CD14-positive monocyte (primary cell): ENCODE results near the gene RNU1-3. TPM values are rescaled to one million over a fixed set of nuclear protein-coding genes. Genes with fewer than 3 reads are reported as not detected.
"Not testable (repeated sequence)": the region's sequence is repeated elsewhere in the genome, so short reads cannot be mapped to it uniquely, and the experiment has no call there.

Experiments
- DNase-seq, 3 donors: peaks; one replicate each; pipeline ENCODE4 v3.0.0-alpha.2; 2011 to 2022
- H2AFZ ChIP-seq: 2 replicates; pipeline ENCODE4 v1.6.0; 2012; ENCODE audit warnings: mild to moderate bottlenecking, low read depth, low read length, inconsistent platforms; ENCODE audit not compliant: insufficient read depth, poor library complexity, severe bottlenecking
- H3K27ac ChIP-seq, 2 donors: 1 replicate in 1 of 2; 2 replicates in 1 of 2; pipeline ENCODE4 v1.5.1; 2012 to 2013; ENCODE audit warnings: low read length in 2 of 2, control low read depth in 1 of 2, inconsistent platforms in 1 of 2, low read depth in 1 of 2, mild to moderate bottlenecking in 1 of 2
- H3K27me3 ChIP-seq, 2 donors: one replicate each; pipeline versions ENCODE4 v1.6.0 to v1.6.1; 2011 to 2013; ENCODE audit warnings: low read length in 2 of 2; ENCODE audit not compliant: control insufficient read depth in 2 of 2, insufficient read depth in 2 of 2
- H3K36me3 ChIP-seq, 2 donors: replicated peaks in 1 of 2; 1 replicate in 1 of 2; 2 replicates in 1 of 2; pipeline versions ENCODE4 v1.5.1 to v1.6.1; 2012 to 2013; ENCODE audit warnings: low read length in 2 of 2, control low read depth in 1 of 2, inconsistent platforms in 1 of 2, mild to moderate bottlenecking in 1 of 2; ENCODE audit not compliant: insufficient read depth in 2 of 2, control insufficient read depth in 1 of 2
- H3K4me1 ChIP-seq, 2 donors: 1 replicate in 1 of 2; 2 replicates in 1 of 2; pipeline versions ENCODE4 v1.5.1 to v1.6.1; 2012 to 2013; ENCODE audit warnings: low read length in 2 of 2, control low read depth in 1 of 2, inconsistent platforms in 1 of 2, mild to moderate bottlenecking in 1 of 2, moderate library complexity in 1 of 2; ENCODE audit not compliant: insufficient read depth in 2 of 2, control insufficient read depth in 1 of 2
- H3K4me2 ChIP-seq: replicated peaks from 2 replicates; pipeline ENCODE3; 2012; ENCODE audit warnings: low read length, moderate library complexity, mild to moderate bottlenecking; ENCODE audit not compliant: poor library complexity, severe bottlenecking; ENCODE audit errors: extremely low read depth
- H3K4me3 ChIP-seq, 3 experiments: fragments of 200-600 bp in 1 of 3; sonication (generic) in 1 of 3; replicated peaks in 1 of 3; 1 replicate in 2 of 3; 2 replicates in 1 of 3; pipeline ENCODE4 v1.5.1; 2011 to 2013; ENCODE audit warnings: low read length in 3 of 3, mild to moderate bottlenecking in 3 of 3, control low read depth in 2 of 3, low read depth in 2 of 3, inconsistent platforms in 1 of 3, moderate library complexity in 1 of 3
- H3K79me2 ChIP-seq: 2 replicates; pipeline ENCODE4 v1.6.0; 2012; ENCODE audit warnings: mild to moderate bottlenecking, control low read depth, inconsistent platforms, low read length, moderate library complexity; ENCODE audit not compliant: insufficient read depth
- H3K9ac ChIP-seq: 2 replicates; pipeline ENCODE4 v1.6.0; 2017; ENCODE audit warnings: low read length, mild to moderate bottlenecking; ENCODE audit not compliant: insufficient read depth, poor library complexity, severe bottlenecking
- H3K9me3 ChIP-seq, 2 donors: replicated peaks in 1 of 2; 1 replicate in 1 of 2; 2 replicates in 1 of 2; pipeline versions ENCODE4 v1.5.1 to v1.6.1; 2012 to 2013; ENCODE audit warnings: low read length in 2 of 2, control low read depth in 1 of 2; ENCODE audit not compliant: control insufficient read depth in 1 of 2, insufficient read depth in 1 of 2
- H4K20me1 ChIP-seq: 2 replicates; pipeline ENCODE4 v1.6.0; 2012; ENCODE audit warnings: mild to moderate bottlenecking, low read length, control low read depth, moderate library complexity; ENCODE audit not compliant: insufficient read depth
- H3K27ac Mint-ChIP-seq, 7 donors: one replicate each; pipeline ENCODE4 v1.8.0; 2020; ENCODE audit warnings: mild to moderate bottlenecking in 7 of 7, mixed read lengths in 7 of 7, moderate library complexity in 6 of 7, inconsistent platforms in 2 of 7
- H3K27me3 Mint-ChIP-seq, 3 donors: one replicate each; pipeline ENCODE4 v1.8.0; 2021 to 2022; ENCODE audit warnings: low read depth in 3 of 3, mild to moderate bottlenecking in 3 of 3, mixed read lengths in 3 of 3, moderate library complexity in 3 of 3, inconsistent platforms in 1 of 3
- H3K36me3 Mint-ChIP-seq, 2 donors: one replicate each; pipeline ENCODE4 v1.8.0; 2020; ENCODE audit warnings: mixed read lengths in 2 of 2, inconsistent platforms in 1 of 2, mild to moderate bottlenecking in 1 of 2
- H3K4me1 Mint-ChIP-seq: one replicate; pipeline ENCODE4 v1.8.0; 2020; ENCODE audit warnings: mild to moderate bottlenecking, mixed read lengths
- H3K4me3 Mint-ChIP-seq, 2 donors: one replicate each; pipeline ENCODE4 v1.8.0; 2020; ENCODE audit warnings: mild to moderate bottlenecking in 2 of 2, mixed read lengths in 2 of 2, moderate library complexity in 1 of 2
- H3K9me3 Mint-ChIP-seq, 7 donors: one replicate each; pipeline ENCODE4 v1.8.0; 2020 to 2022; ENCODE audit warnings: mixed read lengths in 7 of 7, mild to moderate bottlenecking in 6 of 7, moderate library complexity in 6 of 7, inconsistent platforms in 2 of 7
- WGBS: methylation state at CpG from one replicate; pipeline ENCODE4 v1.1.5; 2013; ENCODE audit warnings: missing lambda C conversion rate; ENCODE audit not compliant: insufficient coverage; 5-methylcytosine and 5-hydroxymethylcytosine counted together
- intact Hi-C, 2 donors: fragments of 100-400 bp; cut with micrococcal nuclease; formaldehyde crosslinking; loops; one replicate each; pipeline versions ENCODE4 v1.15.0 to v1.15.1; 2023
- polyA plus RNA-seq, 3 donors: library from polyadenylated mRNA; depleted of rRNA in 1 of 3; unstranded in 2 of 3; stranded (reverse) in 1 of 3; fragments of 300-500 nt in 2 of 3; fragments of >200 nt in 1 of 3; fragmentation: Illumina TruSeq in 2 of 3; gene quantifications; 1 replicate in 2 of 3; 2 replicates in 1 of 3; pipeline ENCODE4 v1.2.3, GENCODE V29; 2012 to 2021

The RNU1-3 gene
- polyA plus RNA-seq, 3 donors, result not detected

DNA sequence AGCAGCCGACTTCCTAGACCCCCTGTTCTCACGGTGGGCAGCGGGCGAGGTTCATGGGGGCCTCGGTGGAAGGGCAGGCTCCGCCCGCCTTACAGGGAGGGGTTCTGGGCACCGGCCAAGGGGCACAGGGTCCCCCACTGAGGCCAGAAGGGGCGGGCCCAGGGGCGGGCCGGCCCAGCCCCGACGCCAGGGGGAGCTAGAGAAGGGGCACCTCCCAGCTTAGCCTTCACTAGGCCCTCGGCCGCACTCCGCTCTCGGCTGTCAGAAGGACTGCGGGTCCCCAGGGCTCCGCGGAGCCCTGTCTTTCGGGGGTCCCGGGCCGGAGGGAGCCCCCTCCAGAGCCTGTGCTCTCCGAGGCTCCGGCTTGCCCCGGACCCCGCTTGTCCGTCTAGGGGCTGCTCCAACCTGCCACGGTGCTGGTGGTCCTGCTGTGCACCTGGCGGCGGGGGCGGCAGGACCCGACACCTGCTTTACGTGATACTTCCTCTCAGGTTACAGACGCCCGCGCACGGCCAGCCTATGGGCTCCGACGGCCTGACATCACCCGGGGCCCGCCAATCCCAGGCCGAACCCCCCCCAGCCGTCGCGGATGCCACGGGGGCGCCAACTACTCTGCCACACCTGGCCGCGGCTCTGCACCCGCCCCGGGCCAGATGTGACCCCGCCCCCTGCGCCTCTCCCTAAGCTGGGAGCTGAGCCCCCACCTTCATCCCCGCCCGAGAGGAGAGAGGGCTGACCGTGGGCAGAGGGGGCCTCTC lies 33.6 kb upstream of the RNU1-3 start:
- H3K27ac ChIP-seq, H3K4me2 ChIP-seq, H3K27me3 ChIP-seq, H3K27ac Mint-ChIP-seq, DNase-seq, H3K4me3 Mint-ChIP-seq, H3K9me3 Mint-ChIP-seq, H3K79me2 ChIP-seq, H2AFZ ChIP-seq, H3K36me3 Mint-ChIP-seq, H3K4me1 ChIP-seq, H4K20me1 ChIP-seq, H3K9ac ChIP-seq, H3K4me3 ChIP-seq, H3K4me1 Mint-ChIP-seq, H3K9me3 ChIP-seq, H3K36me3 ChIP-seq, intact Hi-C loops: not testable (repeated sequence)
- peaks cover 4 to 15% (median 13%) of the 10 kb centered on the region in 3 donors for H3K27me3 Mint-ChIP-seq
- WGBS, result no CpG with 5 or more reads among the region's 57 CpGs

DNA sequence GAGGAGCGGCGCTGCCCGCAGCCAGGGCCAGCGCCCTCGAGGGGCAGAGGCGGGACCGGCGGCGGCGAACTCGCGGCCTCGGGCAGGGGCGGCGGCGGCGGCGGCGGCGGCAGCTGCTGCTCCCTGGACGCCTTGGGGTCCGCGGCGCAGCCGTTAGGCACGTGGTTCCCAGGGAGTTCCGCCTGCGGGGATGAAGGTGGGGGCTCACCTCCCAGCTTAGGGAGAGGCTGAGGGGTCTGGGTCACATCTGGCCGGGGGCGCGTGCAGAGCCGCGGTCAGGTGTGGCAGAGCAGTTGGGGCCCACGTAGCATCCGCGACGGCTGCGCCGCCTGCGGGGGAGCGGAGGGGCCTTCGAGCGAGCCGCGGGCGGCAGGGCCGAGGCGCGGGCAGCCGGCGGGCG lies 32.7 kb upstream of the RNU1-3 start:
- H3K36me3 Mint-ChIP-seq, intact Hi-C loops, H3K4me2 ChIP-seq, H3K4me1 ChIP-seq, H3K27ac Mint-ChIP-seq, H3K4me1 Mint-ChIP-seq, H2AFZ ChIP-seq, H3K36me3 ChIP-seq, H3K9ac ChIP-seq, H3K9me3 ChIP-seq, DNase-seq, H3K4me3 ChIP-seq, H3K9me3 Mint-ChIP-seq, H4K20me1 ChIP-seq, H3K27me3 ChIP-seq, H3K27ac ChIP-seq, H3K4me3 Mint-ChIP-seq, H3K79me2 ChIP-seq: not testable (repeated sequence)
- peaks cover 4 to 15% (median 13%) of the 10 kb centered on the region in 3 donors for H3K27me3 Mint-ChIP-seq
- WGBS, result 41% methylated on average over 28 of the region's 52 CpGs

DNA sequence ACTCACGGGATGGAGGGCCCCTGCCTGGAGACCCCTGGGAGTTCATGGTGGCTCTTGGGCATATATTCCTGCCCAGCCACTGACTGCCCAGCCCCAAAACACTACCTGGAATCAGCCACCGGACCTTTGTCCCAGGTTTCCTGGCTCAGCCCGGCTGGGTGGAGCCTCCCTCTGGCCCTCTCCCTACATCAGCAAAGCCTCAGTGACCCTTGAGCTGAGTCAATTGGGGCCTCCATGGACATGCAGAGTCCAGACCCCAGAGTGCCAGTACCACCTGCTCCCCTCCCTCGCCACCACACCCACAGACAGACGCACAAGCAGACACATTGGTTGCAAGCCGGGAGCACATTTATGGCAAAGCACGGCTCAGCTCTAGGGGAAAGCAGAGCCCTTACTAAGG lies 30.4 kb upstream of the RNU1-3 start:
- H3K36me3 ChIP-seq, H3K4me1 ChIP-seq, DNase-seq, H3K9ac ChIP-seq, H4K20me1 ChIP-seq, H3K4me3 ChIP-seq, H3K27me3 ChIP-seq, H3K4me2 ChIP-seq, H2AFZ ChIP-seq, H3K9me3 ChIP-seq, H3K27ac Mint-ChIP-seq, H3K79me2 ChIP-seq, H3K9me3 Mint-ChIP-seq, H3K4me1 Mint-ChIP-seq, H3K36me3 Mint-ChIP-seq, H3K4me3 Mint-ChIP-seq, intact Hi-C loops, H3K27ac ChIP-seq: not testable (repeated sequence)
- H3K27me3 Mint-ChIP-seq, result peaks cover 4 to 15% (median 13%) of the 10 kb centered on the region in 3 donors
- no CpG with 5 or more reads among the region's 7 CpGs for WGBS

DNA sequence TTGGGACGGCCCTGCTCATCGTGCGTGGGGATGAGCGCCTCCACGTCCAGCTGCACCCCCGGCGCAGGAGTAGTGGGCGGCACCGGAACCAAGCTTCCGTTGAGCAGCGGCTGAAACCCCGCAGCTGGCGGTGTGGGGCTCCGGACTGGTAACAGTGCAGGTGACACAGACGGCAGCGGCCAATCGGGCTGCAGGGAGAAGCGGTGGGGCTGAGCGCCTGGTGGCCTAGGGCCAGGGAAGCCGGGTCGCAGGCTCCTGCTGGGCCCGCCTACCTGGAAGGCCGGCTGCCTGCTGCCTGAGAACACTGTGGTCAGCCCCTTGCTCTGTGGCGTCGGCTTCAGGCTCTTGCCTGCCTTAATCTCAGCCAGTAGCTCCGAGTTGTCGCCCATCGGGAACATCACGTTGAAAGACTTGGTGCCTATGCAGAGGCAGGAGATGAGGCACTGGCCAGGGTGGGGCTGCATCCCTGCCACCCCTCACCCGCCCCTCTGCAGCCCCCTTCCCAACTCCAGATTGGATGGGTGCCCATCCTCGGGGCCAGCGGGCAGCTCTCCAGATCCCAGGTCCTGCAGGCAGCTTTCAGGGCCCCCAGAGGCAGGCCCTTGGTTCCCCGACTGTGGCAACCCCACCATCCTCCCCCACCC lies 29.9 kb upstream of the RNU1-3 start:
- 63% methylated on average over 20 of the region's 33 CpGs for WGBS
- H3K4me2 ChIP-seq, intact Hi-C loops: not testable (repeated sequence)

More for the DNA sequence above, 29.9 kb upstream of the RNU1-3 start:
- not testable (repeated sequence) for DNase-seq, H3K36me3 ChIP-seq, H3K27ac Mint-ChIP-seq, H3K9me3 ChIP-seq, H3K36me3 Mint-ChIP-seq, H3K79me2 ChIP-seq, H3K27me3 ChIP-seq, H3K4me3 Mint-ChIP-seq, H3K4me1 ChIP-seq, H3K9ac ChIP-seq, H4K20me1 ChIP-seq, H3K4me1 Mint-ChIP-seq, H3K4me3 ChIP-seq, H3K9me3 Mint-ChIP-seq, H3K27ac ChIP-seq, H2AFZ ChIP-seq
- H3K27me3 Mint-ChIP-seq, result peaks cover 4 to 15% (median 13%) of the 10 kb centered on the region in 3 donors
